Activated CD4-positive, alpha-beta T cell treated with anti-CD3 and anti-CD28 coated beads, Interleukin-2, amount 50 U/mL, for 4 hours (primary cell): ENCODE measurements around the gene DYNLL1.
A peak's percentile ranks its signal among the peaks of the same experiment; 100 is the strongest.
"Not testable (repeated sequence)": the region's sequence is repeated elsewhere in the genome, so short reads cannot be mapped to it uniquely, and the experiment has no call there.

Experiments
- DNase-seq, 2 experiments: peaks; one replicate each; pipeline ENCODE4 v3.0.0-alpha.2; 2020

DYNLL1 gene

GRCh38 chr12:120495731-120496412 is at the start of gene DYNLL1:
TSS of gene DYNLL1 (plus strand) at chr12:120496113. CDS start at chr12:120496422, 309 bp downstream.
- peak; percentile 95 to 97 for DNase-seq

- DNase-seq = not testable (repeated sequence)
These were observed 49.1 kb upstream of the DYNLL1 start for GRCh38 chr12:120446844-120447178.

- no peak for DNase-seq
These were observed 47.9 kb upstream of the DYNLL1 start for GRCh38 chr12:120447992-120448391.

- not testable (repeated sequence) for DNase-seq
These were observed 43.4 kb upstream of the DYNLL1 start for GRCh38 chr12:120452524-120452923.

- DNase-seq = no peak
These were observed 42.7 kb upstream of the DYNLL1 start for GRCh38 chr12:120453060-120453750.

GRCh38 chr12:120453977-120454376 is 41.9 kb upstream of the DYNLL1 start:
- no peak for DNase-seq

- DNase-seq = no peak
These were observed 40.6 kb upstream of the DYNLL1 start for GRCh38 chr12:120455302-120455701.

GRCh38 chr12:120457133-120457532 is 38.8 kb upstream of the DYNLL1 start:
- no peak for DNase-seq

- DNase-seq = no peak
These were observed 35.8 kb upstream of the DYNLL1 start for GRCh38 chr12:120460157-120460556.

GRCh38 chr12:120462099-120462640 is 33.7 kb upstream of the DYNLL1 start:
- DNase-seq = no peak

- no peak for DNase-seq
These were observed 32.2 kb upstream of the DYNLL1 start for GRCh38 chr12:120463712-120464111.

GRCh38 chr12:120465756-120466155 is 30.2 kb upstream of the DYNLL1 start:
- no peak for DNase-seq

GRCh38 chr12:120466560-120467315 is 29.2 kb upstream of the DYNLL1 start:
- DNase-seq = peak; percentile 38 to 39

- no peak for DNase-seq
These were observed 28.5 kb upstream of the DYNLL1 start for GRCh38 chr12:120467439-120467838.

- no peak for DNase-seq
These were observed 27.5 kb upstream of the DYNLL1 start for GRCh38 chr12:120468325-120468820.

GRCh38 chr12:120468821-120469449 is 27.0 kb upstream of the DYNLL1 start:
- peak in 1 of 2 experiments; percentile 47 for DNase-seq

- DNase-seq = peak; percentile 94 to 96
These were observed 26.3 kb upstream of the DYNLL1 start, which contains the start of gene SRSF9 for GRCh38 chr12:120469450-120470149. TSS of gene SRSF9 (minus strand) at chr12:120469748. CDS start at chr12:120469609, 139 bp downstream.

GRCh38 chr12:120470150-120470784 is 25.6 kb upstream of the DYNLL1 start:
- no peak for DNase-seq

- DNase-seq = no peak
These were observed 23.4 kb upstream of the DYNLL1 start for GRCh38 chr12:120472521-120472920.

- DNase-seq = no peak
These were observed 21.9 kb upstream of the DYNLL1 start for GRCh38 chr12:120473807-120474615.

GRCh38 chr12:120474616-120474960 is 21.3 kb upstream of the DYNLL1 start:
- DNase-seq = no peak
